A549 (cell line): Measurements from ENCODE around the gene PNMA8B.

Source experiments
- CHD2 ChIP-seq: fragments of 150-350 bp; IDR thresholded peaks from 2 replicates; pipeline ENCODE4 v1.6.1; 2014; ENCODE audit warnings: low read length; ENCODE audit not compliant: partially characterized antibody
- CHD4 ChIP-seq: fragments of 200-600 bp; sonication (generic); IDR thresholded peaks from 2 replicates; pipeline ENCODE4 v1.6.1; 2016; ENCODE audit warnings: antibody characterized with exemption, mild to moderate bottlenecking, borderline replicate concordance
- CTCF ChIP-seq: fragments of >200 bp; sonication (Bioruptor Twin); formaldehyde crosslinking; IDR thresholded peaks from 3 replicates; pipeline ENCODE4 v1.5.1; 2016
- EHMT2 ChIP-seq: fragments of 200-600 bp; sonication (generic); IDR thresholded peaks from 2 replicates; pipeline ENCODE4 v1.6.1; 2016; ENCODE audit warnings: antibody characterized with exemption, low read depth, mild to moderate bottlenecking, moderate library complexity
- FOSB ChIP-seq: fragments of 250-450 bp; sonication (Bioruptor Pico); IDR thresholded peaks from 2 replicates; pipeline ENCODE4 v1.5.0; 2020; ENCODE audit warnings: mild to moderate bottlenecking, moderate library complexity
- FOXS1 ChIP-seq: fragments of 250-450 bp; sonication (Bioruptor Pico); IDR thresholded peaks from 2 replicates; pipeline ENCODE4 v1.5.0; 2020; ENCODE audit warnings: mild to moderate bottlenecking, moderate library complexity
- NR3C1 ChIP-seq: fragments of >200 bp; sonication (Bioruptor Twin); formaldehyde crosslinking; IDR thresholded peaks from 3 replicates; pipeline ENCODE4 v1.6.1; 2017
- POLR2A ChIP-seq: IDR thresholded peaks from 2 replicates; pipeline ENCODE4 v1.6.1; 2012; ENCODE audit warnings: mild to moderate bottlenecking, low read length
- REST ChIP-seq: fragments of 200-600 bp; sonication (generic); IDR thresholded peaks from 2 replicates; pipeline ENCODE4 v1.6.1; 2016; ENCODE audit warnings: antibody characterized with exemption, mild to moderate bottlenecking, moderate library complexity

- TF ChIP-seq CHD4 (peak; percentile 23; the same call in 1 of the 2 replicates), POLR2A (no peak), CTCF (peak; percentile 100), EHMT2 (no peak), FOXS1 (CRISPR knock-in tag) (no peak), FOSB (CRISPR knock-in tag) (no peak), NR3C1 (no peak), CHD2 (no peak), REST (no peak)
These were observed 34.2 kb upstream of the PNMA8B start for GRCh38 chr19:46529622-46530451.
